ENCODE data around the gene GGCX.

GGCX gene

DNA sequence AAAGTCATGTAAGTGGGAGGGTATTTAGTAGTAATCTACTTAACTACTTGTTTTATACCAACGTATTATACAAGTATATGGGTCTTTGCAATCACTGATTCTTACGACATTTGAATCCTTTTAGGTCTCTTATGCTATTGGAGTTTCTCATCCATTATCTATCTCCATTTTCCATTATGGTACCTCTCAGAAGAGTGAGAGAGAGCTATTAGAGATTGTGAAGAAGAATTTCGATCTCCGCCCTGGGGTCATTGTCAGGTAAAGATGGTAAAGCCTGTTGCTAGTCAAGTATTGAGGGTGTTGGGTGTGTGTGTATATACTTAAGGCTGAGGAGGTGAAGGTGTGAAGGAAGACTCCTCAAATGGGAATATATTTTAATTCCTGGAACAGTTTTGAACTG is 18.5 kb downstream of the GGCX start:
- H3K9me3 ChIP-seq (ENCODE audit: low read length) = no peaks in the 10 kb centered on the region
- TF ChIP-seq EZH2 (IDR thresholded peaks at IDR 0.05; ENCODE audit: borderline replicate concordance, low read length) (no peak), CTCF (IDR thresholded peaks at IDR 0.05; ENCODE audit: low read length) (no peak)
- peaks cover 86% of the 10 kb centered on the region for H3K36me3 ChIP-seq (ENCODE audit: insufficient read depth, low read length)
- no peak overlapping the region for H3K4me3 ChIP-seq (ENCODE audit: low read depth, low read length, poor library complexity, severe bottlenecking)
- H3K79me2 ChIP-seq (ENCODE audit: insufficient read depth, low read length) = peaks cover 26% of the 10 kb centered on the region
- H4K20me1 ChIP-seq (ENCODE audit: insufficient read depth, low read length) = 0 out of 2 replicates have a peak, but pooled peaks cover 3% of the 10 kb centered on the region
- H3K27ac ChIP-seq (ENCODE audit: low read depth, low read length, poor library complexity, severe bottlenecking) = no peak overlapping the region
- peaks cover 22% of the 10 kb centered on the region for H3K4me1 ChIP-seq (ENCODE audit: insufficient read depth, low read length, severe bottlenecking)
- H3K4me2 ChIP-seq (ENCODE audit: low read length) = no peak overlapping the region
- H3K9me2 ChIP-seq (ENCODE audit: low read depth, low read length) = no peaks in the 10 kb centered on the region
- H3K9ac ChIP-seq (ENCODE audit: low read length) = no peak overlapping the region
- no peak overlapping the region for H2AFZ ChIP-seq (ENCODE audit: low read length)
- H3K27me3 ChIP-seq (ENCODE audit: insufficient read depth, low read length) = no peaks in the 10 kb centered on the region
- H3F3A ChIP-seq (ENCODE audit: insufficient read depth, low read length) = peaks cover 26% of the 10 kb centered on the region

DNA sequence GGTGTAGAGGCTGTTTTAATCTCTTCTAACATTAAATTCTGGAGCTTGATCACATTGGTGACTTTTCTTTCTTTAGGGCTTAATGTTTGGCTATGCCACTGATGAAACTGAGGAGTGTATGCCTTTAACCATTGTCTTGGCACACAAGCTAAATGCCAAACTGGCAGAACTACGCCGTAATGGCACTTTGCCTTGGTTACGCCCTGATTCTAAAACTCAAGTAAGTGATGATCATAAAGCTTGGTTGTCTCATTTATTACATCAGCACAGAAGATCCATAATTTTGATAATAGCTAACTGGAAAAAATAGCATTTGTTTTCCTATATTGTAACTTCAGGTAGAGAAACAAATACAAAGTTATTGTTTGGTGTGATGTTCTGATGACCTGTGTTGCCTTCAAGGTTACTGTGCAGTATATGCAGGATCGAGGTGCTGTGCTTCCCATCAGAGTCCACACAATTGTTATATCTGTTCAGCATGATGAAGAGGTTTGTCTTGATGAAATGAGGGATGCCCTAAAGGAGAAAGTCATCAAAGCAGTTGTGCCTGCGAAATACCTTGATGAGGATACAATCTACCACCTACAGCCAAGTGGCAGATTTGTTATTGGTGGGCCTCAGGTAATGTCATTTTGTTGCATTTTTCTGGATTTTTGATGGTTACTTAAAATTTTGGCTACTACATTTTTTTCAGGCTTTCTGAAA is 19.4 kb downstream of the GGCX start:
- Histone ChIP-seq H3K79me2 (ENCODE audit: insufficient read depth, low read length) (peaks cover 26% of the 10 kb centered on the region), H3K36me3 (ENCODE audit: insufficient read depth, low read length) (peaks cover 78% of the 10 kb centered on the region), H3K4me2 (ENCODE audit: low read length) (peak overlapping the region; percentile 90; the same call in 1 of the 2 replicates), H3K4me1 (ENCODE audit: insufficient read depth, low read length, severe bottlenecking) (peaks cover 30% of the 10 kb centered on the region), H3K4me3 (ENCODE audit: low read depth, low read length, poor library complexity, severe bottlenecking) (peak overlapping the region; percentile 99), H3K9me2 (ENCODE audit: low read depth, low read length) (no peaks in the 10 kb centered on the region), H3K27me3 (ENCODE audit: insufficient read depth, low read length) (no peaks in the 10 kb centered on the region), H3F3A (ENCODE audit: insufficient read depth, low read length) (peaks cover 21% of the 10 kb centered on the region), H3K27ac (ENCODE audit: low read depth, low read length, poor library complexity, severe bottlenecking) (no peak overlapping the region), H3K9ac (ENCODE audit: low read length) (no peak overlapping the region), H4K20me1 (ENCODE audit: insufficient read depth, low read length) (0 out of 2 replicates have a peak, but pooled peaks cover 3% of the 10 kb centered on the region), H3K9me3 (ENCODE audit: low read length) (no peaks in the 10 kb centered on the region), H2AFZ (ENCODE audit: low read length) (no peak overlapping the region)
- TF ChIP-seq EZH2 (IDR thresholded peaks at IDR 0.05; ENCODE audit: borderline replicate concordance, low read length) (no peak), CTCF (IDR thresholded peaks at IDR 0.05; ENCODE audit: low read length) (no peak)

- no peaks in the 10 kb centered on the region for H3K27me3 ChIP-seq (ENCODE audit: insufficient read depth, low read length)
- peak overlapping the region; percentile 90 for H3K4me2 ChIP-seq (ENCODE audit: low read length)
- H3K27ac ChIP-seq (ENCODE audit: low read depth, low read length, poor library complexity, severe bottlenecking) = no peak overlapping the region
- H3K79me2 ChIP-seq (ENCODE audit: insufficient read depth, low read length) = peaks cover 26% of the 10 kb centered on the region
- peak overlapping the region; percentile 100; the same call in 1 of the 2 replicates for H3K9ac ChIP-seq (ENCODE audit: low read length)
- no peak for TF ChIP-seq CTCF (IDR thresholded peaks at IDR 0.05; ENCODE audit: low read length)
- TF ChIP-seq EZH2 (IDR thresholded peaks at IDR 0.05; ENCODE audit: borderline replicate concordance, low read length) = no peak
- H3K4me1 ChIP-seq (ENCODE audit: insufficient read depth, low read length, severe bottlenecking) = peaks cover 30% of the 10 kb centered on the region
- H3K4me3 ChIP-seq (ENCODE audit: low read depth, low read length, poor library complexity, severe bottlenecking) = peak overlapping the region; percentile 99
- H2AFZ ChIP-seq (ENCODE audit: low read length) = no peak overlapping the region
- H3K9me2 ChIP-seq (ENCODE audit: low read depth, low read length) = no peaks in the 10 kb centered on the region
- peaks cover 73% of the 10 kb centered on the region for H3K36me3 ChIP-seq (ENCODE audit: insufficient read depth, low read length)
- H4K20me1 ChIP-seq (ENCODE audit: insufficient read depth, low read length) = 0 out of 2 replicates have a peak, but pooled peaks cover 3% of the 10 kb centered on the region
- H3F3A ChIP-seq (ENCODE audit: insufficient read depth, low read length) = peaks cover 18% of the 10 kb centered on the region
- no peaks in the 10 kb centered on the region for H3K9me3 ChIP-seq (ENCODE audit: low read length)
These were observed 20.0 kb downstream of the GGCX start for GRCh38 chr2:85541262-85541661.
